ENCODE measurements around the gene GSG1L. TPM values are rescaled to one million over a fixed set of nuclear protein-coding genes. Genes with fewer than 3 reads are reported as not detected.

Gene GSG1L
- total and polyA plus RNA-seq, 4 donors: not detected

GRCh38 chr16:27820646-27821345, 242.7 kb downstream of the GSG1L start:
- no peaks in the 10 kb centered on the region for H3K4me1 ChIP-seq (ENCODE audit: control insufficient read depth in 4 of 4, insufficient read depth in 4 of 4, low read length in 3 of 4)
- TF ChIP-seq MAX (IDR thresholded peaks at IDR 0.05): no peak
- no peak for TF ChIP-seq SP1 (IDR thresholded peaks at IDR 0.05)
- no peak for TF ChIP-seq HNF4A (conservative IDR thresholded peaks at IDR 0.05)
- no peak for TF ChIP-seq FOXA1 (IDR thresholded peaks at IDR 0.05)
- no peak for TF ChIP-seq RXRA (IDR thresholded peaks at IDR 0.05)
- TF ChIP-seq GABPA (IDR thresholded peaks at IDR 0.05 in 1 of 2, conservative IDR thresholded peaks at IDR 0.05 in 1 of 2): no peak
- TF ChIP-seq EGR1 (IDR thresholded peaks at IDR 0.05; ENCODE audit: low read depth in 2 of 2): no peak
- no peak for TF ChIP-seq JUND (IDR thresholded peaks at IDR 0.05)
- no peak for TF ChIP-seq HNF4G (IDR thresholded peaks at IDR 0.05)
- TF ChIP-seq ZBTB33 (IDR thresholded peaks at IDR 0.05): no peak
- TF ChIP-seq TAF1 (conservative IDR thresholded peaks at IDR 0.05): no peak
- TF ChIP-seq FOXA2 (IDR thresholded peaks at IDR 0.05): no peak
- TF ChIP-seq RAD21 (IDR thresholded peaks at IDR 0.05): no peak
- no peak for TF ChIP-seq CTCF (IDR thresholded peaks at IDR 0.05; ENCODE audit: low read depth, low read length, missing input control)
- TF ChIP-seq REST (IDR thresholded peaks at IDR 0.05): no peak
- TF ChIP-seq NR2F2 (IDR thresholded peaks at IDR 0.05): no peak
- TF ChIP-seq ATF3 (IDR thresholded peaks at IDR 0.05): no peak
- no peak for TF ChIP-seq YY1 (IDR thresholded peaks at IDR 0.05)
- no peak overlapping the region for H3K27ac ChIP-seq (ENCODE audit: low read depth in 1 of 2, low read length in 2 of 2)
- peaks cover 0 to 3% (median 0%) of the 10 kb centered on the region in 4 donors for H3K27me3 ChIP-seq (ENCODE audit: control insufficient read depth in 4 of 4, insufficient read depth in 4 of 4, low read length in 3 of 4)
- no peak for DNase-seq (ENCODE audit: low spot score)
- no peaks in the 10 kb centered on the region for H3K36me3 ChIP-seq (ENCODE audit: control insufficient read depth in 4 of 4, insufficient read depth in 3 of 4, low read depth in 1 of 4, low read length in 3 of 4)
- no peak overlapping the region for H3K4me3 ChIP-seq (ENCODE audit: low read depth in 1 of 3, low read length in 3 of 3)
- no peaks in the 10 kb centered on the region for H3K9me3 ChIP-seq (ENCODE audit: control insufficient read depth in 4 of 4, low read length in 3 of 4)
- 76% methylated on average over 10 of the region's 10 CpGs for WGBS
- no peak overlapping the region for H3K9ac ChIP-seq (ENCODE audit: low read depth in 1 of 2, low read length in 2 of 2)
